HepG2 (cell line): ENCODE measurements around the gene TEDC1. TPM values are rescaled to one million over a fixed set of nuclear protein-coding genes. Genes with fewer than 3 reads are reported as not detected.

ENCODE experiments used
- BRCA1 ChIP-seq: sonication (generic); formaldehyde crosslinking; IDR thresholded peaks from 2 replicates; pipeline ENCODE4 v1.4.0; 2020; ENCODE audit warnings: missing genetic modification reagents
- BRD4 ChIP-seq: sonication (generic); formaldehyde crosslinking; IDR thresholded peaks from 2 replicates; pipeline ENCODE4 v1.4.0; 2020; ENCODE audit warnings: missing genetic modification reagents
- CHD2 ChIP-seq: IDR thresholded peaks from 2 replicates; pipeline ENCODE4 v1.6.1; 2011; ENCODE audit warnings: low read depth, low read length, improper control_type of control experiment
- FOXP1 ChIP-seq, 2 experiments: fragments of 450-650 bp in 1 of 2; IDR thresholded peaks; 2 replicates each; pipeline ENCODE4 v1.6.1; 2017 to 2018; ENCODE audit warnings: antibody characterized with exemption in 1 of 2
- GATAD2A ChIP-seq: IDR thresholded peaks from 2 replicates; pipeline ENCODE4 v1.6.1; 2016
- HOXD1 ChIP-seq: sonication (generic); formaldehyde crosslinking; IDR thresholded peaks from 2 replicates; pipeline ENCODE4 v1.5.0; 2020; ENCODE audit warnings: missing genetic modification reagents
- KDM3A ChIP-seq: IDR thresholded peaks from 2 replicates; pipeline ENCODE4 v1.6.1; 2018; ENCODE audit warnings: low read depth, missing compliant biosample characterization
- KDM5A ChIP-seq: fragments of 200-600 bp; sonication (generic); IDR thresholded peaks from 2 replicates; pipeline ENCODE4 v1.7.0; 2018; ENCODE audit warnings: antibody characterized with exemption, mild to moderate bottlenecking, low read length, borderline replicate concordance
- MBD4 ChIP-seq: IDR thresholded peaks from 2 replicates; pipeline ENCODE4 v1.6.1; 2012; ENCODE audit warnings: low read length, inconsistent platforms, borderline replicate concordance
- NCOA2 ChIP-seq: sonication (generic); formaldehyde crosslinking; IDR thresholded peaks from 2 replicates; pipeline ENCODE4 v1.8.0; 2022; ENCODE audit warnings: inconsistent platforms
- RBFOX2 ChIP-seq: fragments of 200-400 bp; formaldehyde crosslinking; IDR thresholded peaks from 2 replicates; pipeline ENCODE4 v1.6.1; 2017; ENCODE audit warnings: low read depth, mild to moderate bottlenecking, low read length
- RBM39 ChIP-seq: fragments of 200-400 bp; formaldehyde crosslinking; IDR thresholded peaks from one replicate; pipeline ENCODE4 v1.6.1; 2018; ENCODE audit warnings: antibody characterized with exemption, mild to moderate bottlenecking, low read depth, low read length; ENCODE audit not compliant: poor library complexity, severe bottlenecking
- SMAD3 ChIP-seq: sonication (generic); formaldehyde crosslinking; IDR thresholded peaks from 2 replicates; pipeline ENCODE4 v1.4.0; 2020; ENCODE audit warnings: missing genetic modification reagents
- SOX6 ChIP-seq, 2 experiments: fragments of 450-650 bp in 1 of 2; sonication (generic) in 1 of 2; formaldehyde crosslinking in 1 of 2; IDR thresholded peaks; 2 replicates each; pipeline versions ENCODE4 v1.4.0 to v1.6.1; 2017 to 2020; ENCODE audit warnings: antibody characterized with exemption in 1 of 2, mild to moderate bottlenecking in 1 of 2, missing genetic modification reagents in 1 of 2
- SP1 ChIP-seq, 2 experiments: fragments of 450-650 bp in 1 of 2; sonication (generic) in 1 of 2; formaldehyde crosslinking in 1 of 2; IDR thresholded peaks; 2 replicates each; pipeline versions ENCODE4 v1.4.0 to v1.6.1; 2016 to 2020; ENCODE audit warnings: missing genetic modification reagents in 1 of 2
- SP4 ChIP-seq: sonication (generic); formaldehyde crosslinking; IDR thresholded peaks from 2 replicates; pipeline ENCODE4 v1.8.1; 2023; ENCODE audit warnings: mild to moderate bottlenecking, missing genetic modification reagents
- ZFP62 ChIP-seq: sonication (generic); formaldehyde crosslinking; IDR thresholded peaks from 2 replicates; pipeline ENCODE4 v1.4.0; 2020; ENCODE audit warnings: missing genetic modification reagents
- ZNF441 ChIP-seq: sonication (generic); formaldehyde crosslinking; IDR thresholded peaks from 2 replicates; pipeline ENCODE4 v1.7.0; 2021; ENCODE audit warnings: missing genetic modification reagents, borderline replicate concordance
- ZNF460 ChIP-seq: sonication (generic); formaldehyde crosslinking; IDR thresholded peaks from 2 replicates; pipeline ENCODE4 v1.5.1; 2020; ENCODE audit warnings: missing genetic modification reagents, mild to moderate bottlenecking, borderline replicate concordance
- ZNF546 ChIP-seq: sonication (generic); formaldehyde crosslinking; conservative IDR thresholded peaks from 2 replicates; pipeline ENCODE4 v1.8.1; 2023; ENCODE audit warnings: mild to moderate bottlenecking, missing genetic modification reagents
- ZNF598 ChIP-seq: sonication (generic); formaldehyde crosslinking; IDR thresholded peaks from 2 replicates; pipeline ENCODE4 v1.5.1; 2020; ENCODE audit warnings: mild to moderate bottlenecking, missing genetic modification reagents, borderline replicate concordance
- ZNF772 ChIP-seq: sonication (generic); formaldehyde crosslinking; IDR thresholded peaks from 2 replicates; pipeline ENCODE4 v1.5.0; 2020; ENCODE audit warnings: mild to moderate bottlenecking, missing genetic modification reagents
- ZNF879 ChIP-seq: sonication (generic); formaldehyde crosslinking; IDR thresholded peaks from 2 replicates; pipeline ENCODE4 v1.8.1; 2023; ENCODE audit warnings: missing genetic modification reagents
- polyA plus RNA-seq, 8 experiments: library from polyadenylated mRNA; depleted of rRNA in 3 of 8; stranded (reverse) in 7 of 8; unstranded in 1 of 8; fragments of >200 nt; fragmentation: Illumina TruSeq in 4 of 8; extraction: Trizol in 4 of 8; gene quantifications; 2 replicates each; pipeline versions ENCODE4 v1.2.1 to v1.2.3, GENCODE V29; 2011 to 2016; ENCODE audit warnings: low read depth in 4 of 8, missing spikeins in 1 of 8, mixed read lengths in 1 of 8; ENCODE audit not compliant: insufficient read depth in 1 of 8
- total RNA-seq, 5 experiments: library from RNA; depleted of rRNA; stranded (reverse); fragments of >200 nt; fragmentation: Illumina TruSeq; extraction: Trizol; gene quantifications; 2 replicates each; pipeline ENCODE4 v1.2.3, GENCODE V29; 2016; ENCODE audit warnings: low read depth in 1 of 5
- TF ChIP-seq, protein P1 (sequence below): sonication (generic); formaldehyde crosslinking; IDR thresholded peaks from 2 replicates; pipeline ENCODE4 v1.5.0; 2020; ENCODE audit warnings: missing genetic modification reagents, mild to moderate bottlenecking, borderline replicate concordance
- TF ChIP-seq, protein P2 (sequence below): fragments of 450-650 bp; IDR thresholded peaks from 2 replicates; pipeline ENCODE4 v1.6.1; 2017; ENCODE audit warnings: mild to moderate bottlenecking
- TF ChIP-seq, protein P3 (sequence below): IDR thresholded peaks from 2 replicates; pipeline ENCODE4 v1.6.1; 2016; ENCODE audit warnings: missing biosample characterization, missing genetic modification reagents, low read depth

Gene TEDC1
- total and polyA plus RNA-seq, 2 of the 13 experiments (the other 11 are each of a cell fraction or from before 2014, with no cell fraction given) = 5.7 to 27.4 TPM

DNA sequence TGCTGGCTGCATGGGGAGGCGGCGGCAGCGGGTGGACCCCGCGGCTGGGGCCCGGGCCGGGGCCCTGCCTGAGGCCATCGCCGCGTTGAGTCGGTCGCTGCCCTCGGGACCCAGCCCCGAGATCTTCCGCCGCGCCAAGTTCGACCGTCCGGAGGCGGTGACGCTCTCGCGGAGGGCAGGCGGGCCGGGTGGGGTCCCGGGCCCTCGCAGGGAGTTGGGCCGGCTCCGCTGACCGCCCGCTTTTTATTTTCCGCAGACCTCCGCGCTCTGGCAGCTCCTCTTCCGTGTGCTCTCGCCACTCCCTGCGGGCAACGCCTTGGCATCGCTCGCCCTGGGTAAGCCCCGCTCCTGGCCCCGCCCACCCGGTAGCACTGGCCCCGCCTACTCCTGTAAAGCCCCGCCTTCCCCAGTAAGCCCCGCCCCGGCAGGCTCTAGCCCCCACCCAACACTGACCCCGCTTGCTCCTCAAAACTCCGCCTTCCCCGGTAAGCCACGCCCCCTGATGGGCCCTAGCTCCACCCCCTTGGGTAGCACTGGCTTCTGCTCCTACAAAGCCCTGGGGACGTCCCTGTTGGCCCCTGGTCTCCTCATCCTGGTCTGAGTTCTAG is 424 bp downstream of the TEDC1 start (continued):
- TF ChIP-seq, protein P1, sequence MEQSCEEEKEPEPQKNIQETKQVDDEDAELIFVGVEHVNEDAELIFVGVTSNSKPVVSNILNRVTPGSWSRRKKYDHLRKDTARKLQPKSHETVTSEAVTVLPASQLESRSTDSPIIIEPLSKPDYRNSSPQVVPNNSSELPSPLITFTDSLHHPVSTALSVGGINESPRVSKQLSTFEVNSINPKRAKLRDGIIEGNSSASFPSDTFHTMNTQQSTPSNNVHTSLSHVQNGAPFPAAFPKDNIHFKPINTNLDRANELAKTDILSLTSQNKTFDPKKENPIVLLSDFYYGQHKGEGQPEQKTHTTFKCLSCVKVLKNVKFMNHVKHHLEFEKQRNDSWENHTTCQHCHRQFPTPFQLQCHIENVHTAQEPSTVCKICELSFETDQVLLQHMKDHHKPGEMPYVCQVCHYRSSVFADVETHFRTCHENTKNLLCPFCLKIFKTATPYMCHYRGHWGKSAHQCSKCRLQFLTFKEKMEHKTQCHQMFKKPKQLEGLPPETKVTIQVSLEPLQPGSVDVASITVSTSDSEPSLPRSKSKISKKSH (CRISPR knock-in tag) = peak; percentile 13; the same call in 1 of the 2 replicates
- TF ChIP-seq ZNF441 (CRISPR knock-in tag) (0 out of 2 replicates have a peak, but pooled peaks have one; percentile 8), GATAD2A (CRISPR knock-in tag) (no peak), MBD4 (no peak), CHD2 (no peak), SMAD3 (CRISPR knock-in tag) (no peak), HOXD1 (CRISPR knock-in tag) (0 out of 2 replicates have a peak, but pooled peaks have one; percentile 38), SP1 (IDR thresholded peaks at IDR 0.05) (no peak), SP1 (CRISPR knock-in tag; IDR thresholded peaks at IDR 0.05) (peak; percentile 13; the same call in 1 of the 2 replicates), RBM39 (peak; percentile 26), SOX6 (IDR thresholded peaks at IDR 0.05) (no peak), SOX6 (CRISPR knock-in tag; IDR thresholded peaks at IDR 0.05) (no peak), ZNF460 (no peak), ZFP62 (no peak), BRCA1 (CRISPR knock-in tag) (0 out of 2 replicates have a peak, but pooled peaks have one; percentile 16), ZNF772 (CRISPR knock-in tag) (no peak), RBFOX2 (peak; percentile 92), SP4 (CRISPR knock-in tag) (peak; percentile 8; the same call in 1 of the 2 replicates), KDM5A (peak; percentile 60), ZNF879 (CRISPR knock-in tag) (no peak), KDM3A (CRISPR knock-in tag) (0 out of 2 replicates have a peak, but pooled peaks have one; percentile 12), BRD4 (CRISPR knock-in tag) (peak; percentile 70; the same call in 1 of the 2 replicates), NCOA2 (CRISPR knock-in tag) (no peak), ZNF546 (0 out of 2 replicates have a peak, but pooled peaks have one; percentile 16), ZNF598 (CRISPR knock-in tag) (no peak), FOXP1 (IDR thresholded peaks at IDR 0.05) (no peak), FOXP1 (CRISPR knock-in tag; IDR thresholded peaks at IDR 0.05) (no peak)
- TF ChIP-seq, protein P2, sequence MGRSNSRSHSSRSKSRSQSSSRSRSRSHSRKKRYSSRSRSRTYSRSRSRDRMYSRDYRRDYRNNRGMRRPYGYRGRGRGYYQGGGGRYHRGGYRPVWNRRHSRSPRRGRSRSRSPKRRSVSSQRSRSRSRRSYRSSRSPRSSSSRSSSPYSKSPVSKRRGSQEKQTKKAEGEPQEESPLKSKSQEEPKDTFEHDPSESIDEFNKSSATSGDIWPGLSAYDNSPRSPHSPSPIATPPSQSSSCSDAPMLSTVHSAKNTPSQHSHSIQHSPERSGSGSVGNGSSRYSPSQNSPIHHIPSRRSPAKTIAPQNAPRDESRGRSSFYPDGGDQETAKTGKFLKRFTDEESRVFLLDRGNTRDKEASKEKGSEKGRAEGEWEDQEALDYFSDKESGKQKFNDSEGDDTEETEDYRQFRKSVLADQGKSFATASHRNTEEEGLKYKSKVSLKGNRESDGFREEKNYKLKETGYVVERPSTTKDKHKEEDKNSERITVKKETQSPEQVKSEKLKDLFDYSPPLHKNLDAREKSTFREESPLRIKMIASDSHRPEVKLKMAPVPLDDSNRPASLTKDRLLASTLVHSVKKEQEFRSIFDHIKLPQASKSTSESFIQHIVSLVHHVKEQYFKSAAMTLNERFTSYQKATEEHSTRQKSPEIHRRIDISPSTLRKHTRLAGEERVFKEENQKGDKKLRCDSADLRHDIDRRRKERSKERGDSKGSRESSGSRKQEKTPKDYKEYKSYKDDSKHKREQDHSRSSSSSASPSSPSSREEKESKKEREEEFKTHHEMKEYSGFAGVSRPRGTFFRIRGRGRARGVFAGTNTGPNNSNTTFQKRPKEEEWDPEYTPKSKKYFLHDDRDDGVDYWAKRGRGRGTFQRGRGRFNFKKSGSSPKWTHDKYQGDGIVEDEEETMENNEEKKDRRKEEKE = no peak
- TF ChIP-seq, protein P3, sequence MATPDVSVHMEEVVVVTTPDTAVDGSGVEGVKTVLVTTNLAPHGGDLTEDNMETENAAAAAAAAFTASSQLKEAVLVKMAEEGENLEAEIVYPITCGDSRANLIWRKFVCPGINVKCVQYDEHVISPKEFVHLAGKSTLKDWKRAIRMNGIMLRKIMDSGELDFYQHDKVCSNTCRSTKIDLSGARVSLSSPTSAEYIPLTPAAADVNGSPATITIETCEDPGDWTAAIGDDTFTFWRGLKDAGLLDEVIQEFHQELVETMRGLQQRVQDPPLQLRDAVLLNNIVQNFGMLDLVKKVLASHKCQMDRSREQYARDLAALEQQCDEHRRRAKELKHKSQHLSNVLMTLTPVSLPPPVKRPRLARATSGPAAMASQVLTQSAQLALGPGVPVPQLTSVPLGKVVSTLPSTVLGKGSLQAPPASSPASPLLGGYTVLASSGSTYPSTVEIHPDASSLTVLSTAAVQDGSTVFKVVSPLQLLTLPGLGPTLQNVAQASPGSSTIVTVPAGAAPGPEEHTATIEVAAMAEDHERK = no peak
